Ishikawa (cell line): ENCODE results near the gene AMMECR1.
A peak's percentile ranks its signal among the peaks of the same experiment; 100 is the strongest.

Experiments used
- CEBPB ChIP-seq: IDR thresholded peaks from 2 replicates; pipeline ENCODE4 v1.6.1; 2012
- CREB1 ChIP-seq: IDR thresholded peaks from 2 replicates; pipeline ENCODE4 v1.6.1; 2012; ENCODE audit warnings: low read depth
- EGR1 ChIP-seq: IDR thresholded peaks from 2 replicates; pipeline ENCODE4 v1.6.1; 2012
- EP300 ChIP-seq: IDR thresholded peaks from 2 replicates; pipeline ENCODE4 v1.6.1; 2012; ENCODE audit warnings: borderline replicate concordance
- FOXM1 ChIP-seq: IDR thresholded peaks from 2 replicates; pipeline ENCODE4 v1.6.1; 2012; ENCODE audit warnings: low read depth, borderline replicate concordance
- NFIC ChIP-seq: IDR thresholded peaks from 2 replicates; pipeline ENCODE4 v1.6.1; 2012
- RAD21 ChIP-seq: IDR thresholded peaks from 2 replicates; pipeline ENCODE4 v1.6.1; 2012; ENCODE audit warnings: low read depth
- TAF1 ChIP-seq: IDR thresholded peaks from 2 replicates; pipeline ENCODE4 v1.6.1; 2012; ENCODE audit warnings: low read depth, mild to moderate bottlenecking
- TCF12 ChIP-seq: IDR thresholded peaks from 2 replicates; pipeline ENCODE4 v1.6.1; 2012; ENCODE audit warnings: low read depth
- TEAD4 ChIP-seq: IDR thresholded peaks from 2 replicates; pipeline ENCODE4 v1.6.1; 2012
- YY1 ChIP-seq: IDR thresholded peaks from 2 replicates; pipeline ENCODE4 v1.6.1; 2012; ENCODE audit warnings: low read depth
- ZBTB7A ChIP-seq: IDR thresholded peaks from 2 replicates; pipeline ENCODE4 v1.6.1; 2012; ENCODE audit warnings: low read depth
- TF ChIP-seq, protein P1 (sequence below): IDR thresholded peaks from 2 replicates; pipeline ENCODE4 v1.6.1; 2012
- TF ChIP-seq, protein P2 (sequence below): IDR thresholded peaks from 2 replicates; pipeline ENCODE4 v1.6.1; 2012
- TF ChIP-seq, protein P3 (sequence below): IDR thresholded peaks from 2 replicates; pipeline ENCODE4 v1.6.1; 2012; ENCODE audit warnings: low read depth, mild to moderate bottlenecking

Gene AMMECR1

DNA sequence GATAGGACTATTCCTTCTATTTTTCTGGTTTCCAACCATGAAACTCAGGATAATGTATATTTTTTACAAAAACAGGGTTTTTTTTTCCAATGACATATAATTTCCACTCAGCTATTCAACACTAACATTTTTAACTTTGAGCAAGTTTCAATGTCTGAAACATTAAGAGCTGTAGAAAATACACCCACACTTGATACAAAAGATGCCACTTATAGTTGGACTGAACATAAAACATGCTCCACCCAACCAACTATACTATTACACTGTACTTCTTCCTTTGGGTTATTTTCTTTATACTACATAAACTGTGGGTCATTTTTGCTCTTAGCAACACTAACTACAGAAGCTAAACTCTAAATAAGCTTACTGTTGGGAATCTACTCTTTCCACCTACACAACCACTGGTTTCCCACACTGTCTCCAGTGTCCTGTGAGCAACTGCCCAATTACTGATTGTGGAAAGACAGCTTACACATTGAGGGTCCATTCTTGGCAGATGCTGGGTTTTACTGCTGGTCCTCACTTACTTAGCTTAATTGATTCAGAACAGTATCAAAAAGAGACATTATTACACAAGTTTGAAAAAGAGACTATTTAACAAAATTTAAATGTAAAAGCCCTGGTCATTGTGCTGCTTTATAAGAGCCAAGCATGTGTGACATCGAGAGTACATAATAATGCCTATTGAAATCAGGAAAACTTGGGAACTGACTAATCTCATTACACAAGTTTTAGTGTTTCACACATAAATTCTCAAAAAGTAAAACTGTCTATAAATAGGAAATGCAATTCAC, 6.3 kb downstream of the AMMECR1 start:
- no peak for TF ChIP-seq CREB1

DNA sequence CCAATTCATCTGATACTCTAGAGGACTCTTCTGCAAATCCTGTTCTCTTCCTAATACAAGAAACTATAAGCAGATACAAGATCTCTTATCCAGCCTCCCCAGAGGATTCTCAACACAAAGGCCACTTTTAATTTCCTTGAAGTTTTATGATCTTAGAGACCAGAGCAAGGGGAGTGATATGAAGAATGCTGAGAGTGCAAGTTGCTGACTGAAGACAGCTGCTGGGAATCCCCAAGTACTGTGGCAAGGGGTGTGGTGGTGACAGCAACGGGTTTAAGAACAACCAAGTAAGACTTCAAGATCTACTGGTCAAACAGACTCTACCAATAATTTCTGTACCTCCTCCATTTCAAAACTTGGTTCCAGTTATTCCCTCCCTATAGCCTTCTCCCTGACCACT, 7.0 kb downstream of the AMMECR1 start:
- no peak for TF ChIP-seq CEBPB
- no peak for TF ChIP-seq EGR1
- TF ChIP-seq ZBTB7A = no peak
- no peak for TF ChIP-seq CREB1
- TF ChIP-seq, protein P1, sequence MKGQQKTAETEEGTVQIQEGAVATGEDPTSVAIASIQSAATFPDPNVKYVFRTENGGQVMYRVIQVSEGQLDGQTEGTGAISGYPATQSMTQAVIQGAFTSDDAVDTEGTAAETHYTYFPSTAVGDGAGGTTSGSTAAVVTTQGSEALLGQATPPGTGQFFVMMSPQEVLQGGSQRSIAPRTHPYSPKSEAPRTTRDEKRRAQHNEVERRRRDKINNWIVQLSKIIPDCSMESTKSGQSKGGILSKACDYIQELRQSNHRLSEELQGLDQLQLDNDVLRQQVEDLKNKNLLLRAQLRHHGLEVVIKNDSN = no peak
- no peak for TF ChIP-seq TEAD4
- no peak for TF ChIP-seq RAD21

DNA sequence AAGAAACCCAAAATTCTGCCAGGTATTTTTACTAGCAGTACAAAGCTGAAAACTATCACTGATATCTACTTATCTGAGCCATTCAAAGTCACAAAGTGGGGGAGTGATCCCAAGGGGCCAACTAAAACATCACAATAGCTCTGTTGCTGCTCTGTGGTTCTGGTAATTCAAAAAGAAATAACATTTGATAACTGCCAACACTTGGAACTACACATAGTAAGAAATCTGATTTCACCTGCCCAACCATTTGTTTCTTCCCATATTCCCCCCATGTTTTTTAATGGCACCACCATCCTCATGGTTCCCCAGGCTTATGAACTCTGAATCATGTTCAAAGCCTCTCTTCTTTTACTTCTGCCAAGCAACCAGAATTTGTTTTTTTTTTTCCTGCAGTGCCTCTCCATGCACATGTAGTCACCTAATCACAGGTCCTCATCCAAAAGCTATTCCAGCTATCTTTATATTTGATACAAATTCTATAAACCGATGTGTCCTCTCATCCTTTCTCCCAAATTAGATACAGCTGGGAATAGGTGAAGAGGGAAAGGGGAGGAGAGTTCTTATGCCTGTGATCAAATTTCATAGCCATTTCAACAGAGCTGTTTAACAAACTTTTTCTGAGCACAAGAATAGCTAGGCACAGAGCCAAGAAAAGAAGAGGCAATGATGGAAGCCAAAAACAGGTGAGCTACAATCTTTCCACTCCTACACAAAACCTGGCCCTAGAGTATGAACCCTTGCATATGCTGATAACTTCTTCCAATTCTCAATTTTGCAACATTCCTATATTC, 7.7 kb downstream of the AMMECR1 start:
- 0 out of 2 replicates have a peak, but pooled peaks have one; percentile 24 for TF ChIP-seq NFIC
- no peak for TF ChIP-seq TAF1

DNA sequence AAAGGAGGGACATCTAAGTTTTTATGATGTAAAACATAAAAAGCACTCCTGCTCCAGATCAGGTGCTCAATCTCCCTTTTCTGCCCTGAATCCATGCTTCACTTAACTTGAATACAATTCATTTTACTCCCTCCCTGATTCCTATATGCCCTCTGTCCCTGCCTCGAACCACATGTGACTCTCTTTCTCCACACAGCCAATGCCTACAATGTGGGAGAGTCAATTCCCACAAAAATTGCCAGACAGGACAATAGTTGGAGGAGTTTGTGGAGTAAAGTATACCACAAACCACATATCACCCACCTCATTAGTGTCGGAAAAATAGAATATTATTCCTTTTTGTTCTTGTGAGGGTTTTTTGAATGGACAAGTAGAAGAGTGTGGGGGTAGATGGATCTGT, 9.7 kb downstream of the AMMECR1 start:
- no peak for TF ChIP-seq FOXM1
- no peak for TF ChIP-seq YY1
- TF ChIP-seq, protein P1 = no peak
- no peak for TF ChIP-seq NFIC

DNA sequence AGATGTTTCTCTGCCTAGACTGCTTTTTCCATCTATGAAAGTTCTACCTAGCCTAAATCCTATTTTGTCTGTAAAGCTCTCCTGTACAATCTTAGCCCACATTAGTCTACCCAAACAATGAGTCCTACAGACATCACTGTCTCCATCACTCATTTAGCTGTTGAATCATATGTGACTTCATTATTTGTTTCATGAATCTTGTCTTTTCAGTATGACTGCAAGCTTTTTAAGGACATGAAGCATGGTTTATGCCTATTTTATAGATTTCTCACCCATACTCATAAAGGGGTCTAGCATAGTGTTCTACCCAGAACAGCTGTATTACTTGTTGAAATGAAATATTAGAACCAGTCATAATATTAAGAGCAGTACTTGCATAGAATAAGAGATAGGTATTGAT, 13.0 kb downstream of the AMMECR1 start:
- no peak for TF ChIP-seq EGR1
- TF ChIP-seq NFIC = no peak
- TF ChIP-seq, protein P2, sequence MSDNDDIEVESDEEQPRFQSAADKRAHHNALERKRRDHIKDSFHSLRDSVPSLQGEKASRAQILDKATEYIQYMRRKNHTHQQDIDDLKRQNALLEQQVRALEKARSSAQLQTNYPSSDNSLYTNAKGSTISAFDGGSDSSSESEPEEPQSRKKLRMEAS = no peak
- no peak for TF ChIP-seq RAD21
- no peak for TF ChIP-seq EP300
- TF ChIP-seq ZBTB7A = no peak
- TF ChIP-seq, protein P1 = no peak
- TF ChIP-seq, protein P3, sequence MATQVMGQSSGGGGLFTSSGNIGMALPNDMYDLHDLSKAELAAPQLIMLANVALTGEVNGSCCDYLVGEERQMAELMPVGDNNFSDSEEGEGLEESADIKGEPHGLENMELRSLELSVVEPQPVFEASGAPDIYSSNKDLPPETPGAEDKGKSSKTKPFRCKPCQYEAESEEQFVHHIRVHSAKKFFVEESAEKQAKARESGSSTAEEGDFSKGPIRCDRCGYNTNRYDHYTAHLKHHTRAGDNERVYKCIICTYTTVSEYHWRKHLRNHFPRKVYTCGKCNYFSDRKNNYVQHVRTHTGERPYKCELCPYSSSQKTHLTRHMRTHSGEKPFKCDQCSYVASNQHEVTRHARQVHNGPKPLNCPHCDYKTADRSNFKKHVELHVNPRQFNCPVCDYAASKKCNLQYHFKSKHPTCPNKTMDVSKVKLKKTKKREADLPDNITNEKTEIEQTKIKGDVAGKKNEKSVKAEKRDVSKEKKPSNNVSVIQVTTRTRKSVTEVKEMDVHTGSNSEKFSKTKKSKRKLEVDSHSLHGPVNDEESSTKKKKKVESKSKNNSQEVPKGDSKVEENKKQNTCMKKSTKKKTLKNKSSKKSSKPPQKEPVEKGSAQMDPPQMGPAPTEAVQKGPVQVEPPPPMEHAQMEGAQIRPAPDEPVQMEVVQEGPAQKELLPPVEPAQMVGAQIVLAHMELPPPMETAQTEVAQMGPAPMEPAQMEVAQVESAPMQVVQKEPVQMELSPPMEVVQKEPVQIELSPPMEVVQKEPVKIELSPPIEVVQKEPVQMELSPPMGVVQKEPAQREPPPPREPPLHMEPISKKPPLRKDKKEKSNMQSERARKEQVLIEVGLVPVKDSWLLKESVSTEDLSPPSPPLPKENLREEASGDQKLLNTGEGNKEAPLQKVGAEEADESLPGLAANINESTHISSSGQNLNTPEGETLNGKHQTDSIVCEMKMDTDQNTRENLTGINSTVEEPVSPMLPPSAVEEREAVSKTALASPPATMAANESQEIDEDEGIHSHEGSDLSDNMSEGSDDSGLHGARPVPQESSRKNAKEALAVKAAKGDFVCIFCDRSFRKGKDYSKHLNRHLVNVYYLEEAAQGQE = no peak
- no peak for TF ChIP-seq TAF1
- TF ChIP-seq FOXM1 = no peak

DNA sequence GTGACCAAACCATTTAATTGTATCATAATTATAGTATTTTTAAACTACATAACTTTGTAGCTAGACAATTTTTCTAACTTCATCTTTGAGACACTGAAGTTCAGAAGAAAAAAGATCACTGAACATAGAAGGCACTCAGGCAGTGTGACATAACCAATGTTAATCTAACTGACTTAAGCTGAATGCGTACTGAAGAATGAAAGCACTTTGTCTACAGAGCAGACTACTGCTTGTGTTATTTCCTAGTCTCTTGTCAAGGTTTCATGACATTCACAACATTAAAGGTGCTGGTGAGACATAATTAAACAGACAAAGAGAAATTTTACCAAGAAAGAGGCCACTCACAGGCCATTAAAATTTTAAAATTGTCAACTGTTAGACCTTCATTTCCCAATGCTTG, 13.5 kb downstream of the AMMECR1 start:
- TF ChIP-seq, protein P1 = no peak
- TF ChIP-seq, protein P3 = no peak
- TF ChIP-seq EP300 (no peak), TCF12 (no peak), CEBPB (no peak), YY1 (no peak), ZBTB7A (no peak)
- TF ChIP-seq, protein P2 = no peak
